Neural cell (in vitro differentiated cells): ENCODE measurements around the gene RNU6-1.

Experiments
- CTCF ChIP-seq: fragments of 450-650 bp; IDR thresholded peaks from 2 replicates; pipeline ENCODE4 v1.5.1; 2014; ENCODE audit warnings: antibody characterized with exemption, mild to moderate bottlenecking, moderate library complexity; ENCODE audit not compliant: poor library complexity, severe bottlenecking
- RAD21 ChIP-seq: fragments of 450-650 bp; conservative IDR thresholded peaks from 2 replicates; pipeline ENCODE4 v1.6.1; 2014; ENCODE audit warnings: antibody characterized with exemption, mild to moderate bottlenecking, moderate library complexity

GRCh38 chr15:67825881-67826716, 13.7 kb downstream of the RNU6-1 start:
- TF ChIP-seq CTCF (no peak), RAD21 (no peak)
